NB4 (cell line): ENCODE results near the gene SLC52A1.
"Not testable (repeated sequence)": the region's sequence is repeated elsewhere in the genome, so short reads cannot be mapped to it uniquely, and the experiment has no call there.

ENCODE experiments used
- DNase-seq: peaks from one replicate; pipeline ENCODE4 v3.0.0; 2010; ENCODE audit warnings: low read depth
- H3K4me3 ChIP-seq: one replicate; pipeline ENCODE4 v1.5.1; 2011; ENCODE audit warnings: mild to moderate bottlenecking, low read depth, low read length, moderate library complexity
- CTCF ChIP-seq: IDR thresholded peaks from one replicate; pipeline ENCODE4 v1.5.1; 2012; ENCODE audit warnings: low read depth, low read length
- MAX ChIP-seq: IDR thresholded peaks from 2 replicates; pipeline ENCODE4 v1.6.1; 2011; ENCODE audit warnings: low read depth, low read length
- MYC ChIP-seq: IDR thresholded peaks from 2 replicates; pipeline ENCODE4 v1.6.1; 2011; ENCODE audit warnings: low read depth, low read length
- POLR2A ChIP-seq: IDR thresholded peaks from 2 replicates; pipeline ENCODE4 v1.6.1; 2011; ENCODE audit warnings: mild to moderate bottlenecking; ENCODE audit not compliant: insufficient read length; ENCODE audit errors: extremely low read depth

SLC52A1 gene

GRCh38 chr17:5035315-5035714, at the start of gene SLC52A1:
SLC52A1 (minus strand) TSS chr17:5035426; CDS start chr17:5034606, 820 bp downstream.
- H3K4me3 ChIP-seq, result no peak within 1 kb of the TSS
- DNase-seq, result no peak
- TF ChIP-seq CTCF (no peak), MYC (no peak), MAX (no peak), POLR2A (no peak)

GRCh38 chr17:5080591-5080990, 45.4 kb upstream of the SLC52A1 start:
- DNase-seq, result no peak
- TF ChIP-seq POLR2A, result no peak
- TF ChIP-seq CTCF, result no peak
- no peak for TF ChIP-seq MYC
- TF ChIP-seq MAX, result no peak
- no peak overlapping the region for H3K4me3 ChIP-seq

- peak; percentile 74 for DNase-seq
- TF ChIP-seq MAX (no peak), CTCF (peak; percentile 11)
- H3K4me3 ChIP-seq, result peak within 1 kb of the TSS; percentile 8
Measured at GRCh38 chr17:5078106-5079028, 43.1 kb upstream of the SLC52A1 start, which contains the start of gene ZFP3. ZFP3 (plus strand) TSS chr17:5078467; CDS start chr17:5091505, 13,038 bp downstream.

GRCh38 chr17:5077781-5078105, 42.5 kb upstream of the SLC52A1 start:
- H3K4me3 ChIP-seq, result no peak overlapping the region
- DNase-seq, result no peak
- TF ChIP-seq MAX, result no peak
- TF ChIP-seq CTCF, result no peak
- TF ChIP-seq MYC, result no peak
- no peak for TF ChIP-seq POLR2A

GRCh38 chr17:5077275-5077674, 42.0 kb upstream of the SLC52A1 start:
- not testable (repeated sequence) for DNase-seq, H3K4me3 ChIP-seq

GRCh38 chr17:5075472-5075871, 40.2 kb upstream of the SLC52A1 start:
- not testable (repeated sequence) for H3K4me3 ChIP-seq, DNase-seq

- TF ChIP-seq MAX (no peak), POLR2A (no peak), CTCF (no peak), MYC (no peak)
- DNase-seq, result no peak
- no peak overlapping the region for H3K4me3 ChIP-seq
Measured at GRCh38 chr17:5069724-5070123, 34.5 kb upstream of the SLC52A1 start.
